ENCODE results near the gene TNIK.

DNA sequence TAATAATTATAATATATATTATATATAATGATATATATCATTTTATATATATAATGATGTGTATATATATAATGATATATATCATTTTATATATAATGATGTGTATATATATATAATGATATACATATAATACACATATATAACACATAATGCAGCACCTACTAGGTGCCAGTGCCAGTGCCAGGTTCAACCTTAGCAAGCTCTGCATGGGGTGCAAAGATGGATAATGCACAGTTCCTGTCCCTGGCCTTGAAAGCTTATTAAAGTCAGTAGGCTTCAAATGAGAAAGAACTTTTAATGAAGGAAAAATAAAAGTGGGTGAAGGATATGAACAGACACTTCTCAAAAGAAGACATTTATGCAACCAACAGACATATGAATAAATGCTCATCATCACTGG is 240.9 kb downstream of the TNIK start:
- TF ChIP-seq, protein P1, sequence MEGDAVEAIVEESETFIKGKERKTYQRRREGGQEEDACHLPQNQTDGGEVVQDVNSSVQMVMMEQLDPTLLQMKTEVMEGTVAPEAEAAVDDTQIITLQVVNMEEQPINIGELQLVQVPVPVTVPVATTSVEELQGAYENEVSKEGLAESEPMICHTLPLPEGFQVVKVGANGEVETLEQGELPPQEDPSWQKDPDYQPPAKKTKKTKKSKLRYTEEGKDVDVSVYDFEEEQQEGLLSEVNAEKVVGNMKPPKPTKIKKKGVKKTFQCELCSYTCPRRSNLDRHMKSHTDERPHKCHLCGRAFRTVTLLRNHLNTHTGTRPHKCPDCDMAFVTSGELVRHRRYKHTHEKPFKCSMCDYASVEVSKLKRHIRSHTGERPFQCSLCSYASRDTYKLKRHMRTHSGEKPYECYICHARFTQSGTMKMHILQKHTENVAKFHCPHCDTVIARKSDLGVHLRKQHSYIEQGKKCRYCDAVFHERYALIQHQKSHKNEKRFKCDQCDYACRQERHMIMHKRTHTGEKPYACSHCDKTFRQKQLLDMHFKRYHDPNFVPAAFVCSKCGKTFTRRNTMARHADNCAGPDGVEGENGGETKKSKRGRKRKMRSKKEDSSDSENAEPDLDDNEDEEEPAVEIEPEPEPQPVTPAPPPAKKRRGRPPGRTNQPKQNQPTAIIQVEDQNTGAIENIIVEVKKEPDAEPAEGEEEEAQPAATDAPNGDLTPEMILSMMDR (IDR thresholded peaks at IDR 0.05; ENCODE audit: low read depth, low read length, poor library complexity, severe bottlenecking): no peak
- no peak for TF ChIP-seq EZH2phosphoT487 (IDR thresholded peaks at IDR 0.05; ENCODE audit: borderline replicate concordance, low read length)

Measured in DOHH2 (cell line).